Stimulated activated CD8-positive, alpha-beta memory T cell treated with anti-CD3 and anti-CD28 coated beads, Interleukin-4, amount 100 ng/mL, for 24 hours (primary cell): ENCODE data around the gene MYF5.
"Not testable (repeated sequence)": the region's sequence is repeated elsewhere in the genome, so short reads cannot be mapped to it uniquely, and the experiment has no call there.

Source experiments
- DNase-seq: peaks from one replicate; pipeline ENCODE4 v3.0.0-alpha.2; 2020; ENCODE audit warnings: low read depth

The MYF5 gene

GRCh38 chr12:80716696-80717469, at the start of gene MYF5:
MYF5 (plus strand) TSS chr12:80716912; CDS start chr12:80717064, 152 bp downstream.
- DNase-seq = no peak

- no peak for DNase-seq
Measured at GRCh38 chr12:80670214-80670613, 46.5 kb upstream of the MYF5 start.

- DNase-seq = not testable (repeated sequence)
Measured at GRCh38 chr12:80676042-80676636, 40.6 kb upstream of the MYF5 start.

- DNase-seq = no peak
Measured at GRCh38 chr12:80676856-80677255, 39.9 kb upstream of the MYF5 start.

- DNase-seq = no peak
Measured at GRCh38 chr12:80677994-80678393, 38.7 kb upstream of the MYF5 start.

GRCh38 chr12:80679346-80680131, 37.2 kb upstream of the MYF5 start:
- no peak for DNase-seq

- no peak for DNase-seq
Measured at GRCh38 chr12:80681287-80681686, 35.4 kb upstream of the MYF5 start.

GRCh38 chr12:80681786-80682185, 34.9 kb upstream of the MYF5 start:
- DNase-seq = no peak

GRCh38 chr12:80684077-80684495, 32.6 kb upstream of the MYF5 start:
- no peak for DNase-seq

- DNase-seq = no peak
Measured at GRCh38 chr12:80690090-80690489, 26.6 kb upstream of the MYF5 start.

GRCh38 chr12:80690513-80690912, 26.2 kb upstream of the MYF5 start:
- no peak for DNase-seq

- DNase-seq = no peak
Measured at GRCh38 chr12:80692114-80692513, 24.6 kb upstream of the MYF5 start.

GRCh38 chr12:80697270-80697887, 19.3 kb upstream of the MYF5 start:
- no peak for DNase-seq

GRCh38 chr12:80698256-80698655, 18.5 kb upstream of the MYF5 start:
- no peak for DNase-seq

GRCh38 chr12:80698847-80699542, 17.7 kb upstream of the MYF5 start:
- DNase-seq = no peak

GRCh38 chr12:80700327-80700726, 16.4 kb upstream of the MYF5 start:
- no peak for DNase-seq

GRCh38 chr12:80701388-80701787, 15.3 kb upstream of the MYF5 start:
- DNase-seq = no peak

- DNase-seq = no peak
Measured at GRCh38 chr12:80702889-80703805, 13.6 kb upstream of the MYF5 start.

- no peak for DNase-seq
Measured at GRCh38 chr12:80704420-80704819, 12.3 kb upstream of the MYF5 start.

- no peak for DNase-seq
Measured at GRCh38 chr12:80707126-80707829, 9.4 kb upstream of the MYF5 start, which contains the start of gene MYF6. MYF6 (plus strand) TSS chr12:80707634; CDS start chr12:80707720, 86 bp downstream.
